ENCODE results near the gene DDX55.

DNA sequence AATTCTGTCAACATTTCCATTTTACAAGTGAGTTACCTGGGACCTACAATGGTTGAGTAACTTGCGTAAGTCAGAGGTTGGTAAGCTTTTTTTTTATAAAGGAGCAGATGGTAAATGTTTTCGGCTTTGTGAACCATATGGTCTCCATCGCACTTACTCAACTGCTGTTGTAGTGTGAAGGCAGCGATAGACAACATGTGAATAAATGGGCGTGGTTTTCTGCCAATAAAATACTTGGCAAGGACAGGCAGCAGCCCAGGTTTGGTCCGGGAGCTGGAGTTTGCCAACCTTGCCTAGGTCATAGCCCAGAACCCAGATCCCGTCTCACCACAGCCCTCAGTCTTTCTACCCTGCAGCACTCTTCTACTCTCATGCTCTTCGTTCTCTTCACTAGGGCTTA, 6.3 kb downstream of the DDX55 start:
- no peak for TF ChIP-seq YY1 (IDR thresholded peaks at IDR 0.05; ENCODE audit: insufficient read depth, insufficient read length)
- no peak for TF ChIP-seq ZNF274 (IDR thresholded peaks at IDR 0.05; ENCODE audit: low read depth, low read length)
